NCI-H524 (cell line): ENCODE results near the gene TMCO4.
"Not testable (repeated sequence)": the region's sequence is repeated elsewhere in the genome, so short reads cannot be mapped to it uniquely, and the experiment has no call there.

Experiments
- DNase-seq, 2 experiments: peaks; one replicate each; lab custom pipeline; 2025; lab: John Stamatoyannopoulos, UW

Gene TMCO4

GRCh38 chr1:19656134-19656779 is 143.5 kb downstream of the TMCO4 start:
- DNase-seq, result no peak

- no peak for DNase-seq
Observed at GRCh38 chr1:19655718-19656080, 144.0 kb downstream of the TMCO4 start.

- no peak for DNase-seq
Observed at GRCh38 chr1:19654886-19655717, 144.6 kb downstream of the TMCO4 start.

GRCh38 chr1:19654386-19654785 is 145.3 kb downstream of the TMCO4 start:
- no peak for DNase-seq

GRCh38 chr1:19651141-19651737 is 148.5 kb downstream of the TMCO4 start:
- peak; percentile 28 to 57 for DNase-seq

GRCh38 chr1:19650416-19651140 is 149.1 kb downstream of the TMCO4 start:
- DNase-seq, result peak in 1 of 2 experiments; percentile 49

- peak in 1 of 2 experiments; percentile 24 for DNase-seq
Observed at GRCh38 chr1:19648689-19649088, 151.0 kb downstream of the TMCO4 start.

- no peak for DNase-seq
Observed at GRCh38 chr1:19648239-19648638, 151.5 kb downstream of the TMCO4 start.

- DNase-seq, result no peak
Observed at GRCh38 chr1:19647643-19648042, 152.1 kb downstream of the TMCO4 start.

GRCh38 chr1:19646377-19647319 is 153.1 kb downstream of the TMCO4 start:
- DNase-seq, result no peak

- DNase-seq, result peak in 1 of 2 experiments; percentile 42
Observed at GRCh38 chr1:19645411-19646251, 154.1 kb downstream of the TMCO4 start.

GRCh38 chr1:19644681-19645410 is 154.9 kb downstream of the TMCO4 start:
- peak in 1 of 2 experiments; percentile 17 for DNase-seq

GRCh38 chr1:19644395-19644680 is 155.4 kb downstream of the TMCO4 start:
- DNase-seq, result no peak

- peak in 1 of 2 experiments; percentile 28 for DNase-seq
Observed at GRCh38 chr1:19643602-19644394, 155.9 kb downstream of the TMCO4 start, which contains the start of gene NBL1. Gene NBL1, plus strand, starts transcription at chr1:19644311. Its CDS starts 10,720 bp downstream, at chr1:19655031.

- no peak for DNase-seq
Observed at GRCh38 chr1:19643121-19643520, 156.6 kb downstream of the TMCO4 start.

- peak in 1 of 2 experiments; percentile 60 for DNase-seq
Observed at GRCh38 chr1:19640363-19641316, 159.1 kb downstream of the TMCO4 start.

- DNase-seq, result no peak
Observed at GRCh38 chr1:19639999-19640362, 159.7 kb downstream of the TMCO4 start.

GRCh38 chr1:19639228-19639627 is 160.5 kb downstream of the TMCO4 start:
- not testable (repeated sequence) for DNase-seq
